Lower leg skin (tissue), 4 donors: ENCODE measurements around the gene HMCN2. TPM values are rescaled to one million over a fixed set of nuclear protein-coding genes. Genes with fewer than 3 reads are reported as not detected.

Experiments used
- DNase-seq, 2 donors: peaks; one replicate each; pipeline ENCODE4 v3.0.0-alpha.2; 2019; ENCODE audit warnings: low spot score in 2 of 2
- H3K4me3 ChIP-seq: fragments of 200-600 bp; sonication (generic); 2 replicates; pipeline ENCODE4 v1.5.1; 2017; ENCODE audit warnings: mild to moderate bottlenecking, low read depth; ENCODE audit not compliant: poor library complexity, severe bottlenecking
- CTCF ChIP-seq, 3 donors: fragments of 450-650 bp; IDR thresholded peaks; one replicate each; pipeline ENCODE4 v1.5.1; 2016; ENCODE audit warnings: antibody characterized with exemption in 3 of 3, mild to moderate bottlenecking in 3 of 3, moderate library complexity in 2 of 3
- POLR2A ChIP-seq, 2 donors: fragments of 450-650 bp; IDR thresholded peaks; one replicate each; pipeline ENCODE4 v1.6.1; 2016 to 2017; ENCODE audit warnings: antibody characterized with exemption in 2 of 2, mild to moderate bottlenecking in 1 of 2, moderate library complexity in 1 of 2
- WGBS, 2 donors: methylation state at CpG; one replicate each; pipeline ENCODE4 v1.1.5; 2018; 5-methylcytosine and 5-hydroxymethylcytosine counted together
- intact Hi-C: fragments of 100-400 bp; cut with DNase I; formaldehyde crosslinking; loops from one replicate; pipeline ENCODE4 v1.15.0; 2023; ENCODE audit warnings: low total_unique reads
- total RNA-seq, 4 donors: library from RNA; depleted of rRNA; stranded (reverse); fragments of >200 nt; gene quantifications; one replicate each; pipeline ENCODE4 v1.1.0, GENCODE V29; 2016

Gene HMCN2
- total RNA-seq, 4 donors from 2014 or later = 1.9 to 4.3 (median 3.0) TPM

- no peak overlapping the region for H3K4me3 ChIP-seq
- 85 to 89% methylated on average over 11 of the region's 11 CpGs for WGBS, 2 donors
- DNase-seq = no peak
- TF ChIP-seq CTCF (IDR thresholded peaks at IDR 0.05) (no peak), POLR2A (IDR thresholded peaks at IDR 0.05) (no peak)
- intact Hi-C loops = no loop called here
Measured at GRCh38 chr9:130225071-130225470, 40.5 kb upstream of the HMCN2 start.

GRCh38 chr9:130225586-130225985 lies 40.0 kb upstream of the HMCN2 start:
- intact Hi-C loops = no loop called here
- TF ChIP-seq POLR2A (IDR thresholded peaks at IDR 0.05) (no peak), CTCF (IDR thresholded peaks at IDR 0.05) (no peak)
- no peak overlapping the region for H3K4me3 ChIP-seq
- DNase-seq = no peak
- WGBS, 2 donors = 96 to 98% methylated on average over 20 of the region's 20 CpGs

- intact Hi-C loops = no loop called here
Measured at GRCh38 chr9:130226112-130226511, 39.4 kb upstream of the HMCN2 start.

GRCh38 chr9:130227833-130228232 lies 37.7 kb upstream of the HMCN2 start:
- WGBS, 2 donors = 94 to 98% methylated on average over 3 of the region's 3 CpGs
- DNase-seq = no peak
- intact Hi-C loops = no loop called here
- TF ChIP-seq CTCF (IDR thresholded peaks at IDR 0.05) (no peak), POLR2A (IDR thresholded peaks at IDR 0.05) (no peak)
- H3K4me3 ChIP-seq = no peak overlapping the region

More at GRCh38 chr9:130226112-130226511, 39.4 kb upstream of the HMCN2 start:
- DNase-seq = no peak
- H3K4me3 ChIP-seq = no peak overlapping the region
- no peak for TF ChIP-seq POLR2A (IDR thresholded peaks at IDR 0.05)
- TF ChIP-seq CTCF (IDR thresholded peaks at IDR 0.05) = no peak
- WGBS, 2 donors = 93 to 98% methylated on average over 11 to 12 of the region's 12 CpGs

GRCh38 chr9:130229759-130230158 lies 35.8 kb upstream of the HMCN2 start:
- 79 to 84% methylated on average over 3 of the region's 3 CpGs for WGBS, 2 donors
- no peak overlapping the region for H3K4me3 ChIP-seq
- no peak for DNase-seq
- intact Hi-C loops = no loop called here
- TF ChIP-seq POLR2A (IDR thresholded peaks at IDR 0.05) (no peak), CTCF (IDR thresholded peaks at IDR 0.05) (no peak)

- TF ChIP-seq CTCF (IDR thresholded peaks at IDR 0.05) (no peak), POLR2A (IDR thresholded peaks at IDR 0.05) (no peak)
- no peak for DNase-seq
- no peak overlapping the region for H3K4me3 ChIP-seq
- intact Hi-C loops = no loop called here
- 37 to 41% methylated on average over 1 of the region's 1 CpG for WGBS, 2 donors
Measured at GRCh38 chr9:130230631-130231030, 34.9 kb upstream of the HMCN2 start.
